ENCODE results near the gene RALBP1.

Gene RALBP1

DNA sequence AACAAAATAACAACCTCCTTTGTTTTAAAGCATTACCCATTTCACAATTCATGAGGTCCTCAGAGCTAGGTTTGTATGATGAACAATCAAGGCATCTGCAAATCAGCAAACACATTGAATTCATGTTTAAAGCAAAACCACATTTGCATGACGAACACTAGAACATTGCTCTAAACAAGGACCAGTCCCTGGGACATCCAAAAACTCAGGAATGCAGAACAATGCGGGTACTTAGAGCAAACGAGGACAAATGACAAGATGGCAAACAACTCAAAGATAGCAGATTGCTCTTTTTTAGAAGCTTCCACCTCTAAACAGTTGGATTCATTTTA lies 45.7 kb upstream of the RALBP1 start:
- no peak for TF ChIP-seq EGR1 (IDR thresholded peaks at IDR 0.05)

DNA sequence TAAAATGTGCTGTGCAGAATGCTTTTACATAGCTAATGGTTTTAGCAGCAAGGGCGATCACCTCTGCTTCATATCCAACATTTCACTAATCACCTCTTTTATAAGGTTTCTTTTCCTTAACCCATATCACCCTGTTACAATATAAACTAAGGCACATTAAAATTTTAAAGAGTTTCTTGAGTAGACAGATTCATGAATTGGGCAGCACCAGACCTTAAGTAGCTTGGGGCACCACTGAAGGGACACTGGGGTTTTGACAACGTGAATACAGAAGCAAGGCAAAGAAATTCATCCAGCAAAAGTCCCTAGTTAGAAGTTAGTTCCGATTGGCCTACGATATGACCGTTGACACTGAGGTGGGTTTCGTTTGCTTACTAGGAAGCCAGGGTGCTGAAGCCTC lies 44.0 kb upstream of the RALBP1 start:
- TF ChIP-seq CEBPB (IDR thresholded peaks at IDR 0.05), result no peak
- TF ChIP-seq EGR1 (IDR thresholded peaks at IDR 0.05), result no peak
- TF ChIP-seq CREB1 (IDR thresholded peaks at IDR 0.05; ENCODE audit: low read depth), result no peak
- TF ChIP-seq ZBTB7A (IDR thresholded peaks at IDR 0.05; ENCODE audit: low read depth), result no peak
- TF ChIP-seq NFIC (IDR thresholded peaks at IDR 0.05), result no peak
- TF ChIP-seq EP300 (IDR thresholded peaks at IDR 0.05; ENCODE audit: borderline replicate concordance), result no peak
- no peak for TF ChIP-seq TAF1 (IDR thresholded peaks at IDR 0.05; ENCODE audit: low read depth)
- TF ChIP-seq, protein P1, sequence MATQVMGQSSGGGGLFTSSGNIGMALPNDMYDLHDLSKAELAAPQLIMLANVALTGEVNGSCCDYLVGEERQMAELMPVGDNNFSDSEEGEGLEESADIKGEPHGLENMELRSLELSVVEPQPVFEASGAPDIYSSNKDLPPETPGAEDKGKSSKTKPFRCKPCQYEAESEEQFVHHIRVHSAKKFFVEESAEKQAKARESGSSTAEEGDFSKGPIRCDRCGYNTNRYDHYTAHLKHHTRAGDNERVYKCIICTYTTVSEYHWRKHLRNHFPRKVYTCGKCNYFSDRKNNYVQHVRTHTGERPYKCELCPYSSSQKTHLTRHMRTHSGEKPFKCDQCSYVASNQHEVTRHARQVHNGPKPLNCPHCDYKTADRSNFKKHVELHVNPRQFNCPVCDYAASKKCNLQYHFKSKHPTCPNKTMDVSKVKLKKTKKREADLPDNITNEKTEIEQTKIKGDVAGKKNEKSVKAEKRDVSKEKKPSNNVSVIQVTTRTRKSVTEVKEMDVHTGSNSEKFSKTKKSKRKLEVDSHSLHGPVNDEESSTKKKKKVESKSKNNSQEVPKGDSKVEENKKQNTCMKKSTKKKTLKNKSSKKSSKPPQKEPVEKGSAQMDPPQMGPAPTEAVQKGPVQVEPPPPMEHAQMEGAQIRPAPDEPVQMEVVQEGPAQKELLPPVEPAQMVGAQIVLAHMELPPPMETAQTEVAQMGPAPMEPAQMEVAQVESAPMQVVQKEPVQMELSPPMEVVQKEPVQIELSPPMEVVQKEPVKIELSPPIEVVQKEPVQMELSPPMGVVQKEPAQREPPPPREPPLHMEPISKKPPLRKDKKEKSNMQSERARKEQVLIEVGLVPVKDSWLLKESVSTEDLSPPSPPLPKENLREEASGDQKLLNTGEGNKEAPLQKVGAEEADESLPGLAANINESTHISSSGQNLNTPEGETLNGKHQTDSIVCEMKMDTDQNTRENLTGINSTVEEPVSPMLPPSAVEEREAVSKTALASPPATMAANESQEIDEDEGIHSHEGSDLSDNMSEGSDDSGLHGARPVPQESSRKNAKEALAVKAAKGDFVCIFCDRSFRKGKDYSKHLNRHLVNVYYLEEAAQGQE (IDR thresholded peaks at IDR 0.05; ENCODE audit: low read depth), result no peak
- TF ChIP-seq, protein P2, sequence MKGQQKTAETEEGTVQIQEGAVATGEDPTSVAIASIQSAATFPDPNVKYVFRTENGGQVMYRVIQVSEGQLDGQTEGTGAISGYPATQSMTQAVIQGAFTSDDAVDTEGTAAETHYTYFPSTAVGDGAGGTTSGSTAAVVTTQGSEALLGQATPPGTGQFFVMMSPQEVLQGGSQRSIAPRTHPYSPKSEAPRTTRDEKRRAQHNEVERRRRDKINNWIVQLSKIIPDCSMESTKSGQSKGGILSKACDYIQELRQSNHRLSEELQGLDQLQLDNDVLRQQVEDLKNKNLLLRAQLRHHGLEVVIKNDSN (IDR thresholded peaks at IDR 0.05), result no peak
- TF ChIP-seq RAD21 (IDR thresholded peaks at IDR 0.05; ENCODE audit: low read depth), result no peak
- TF ChIP-seq FOXM1 (IDR thresholded peaks at IDR 0.05; ENCODE audit: borderline replicate concordance, low read depth), result no peak
- TF ChIP-seq, protein P3, sequence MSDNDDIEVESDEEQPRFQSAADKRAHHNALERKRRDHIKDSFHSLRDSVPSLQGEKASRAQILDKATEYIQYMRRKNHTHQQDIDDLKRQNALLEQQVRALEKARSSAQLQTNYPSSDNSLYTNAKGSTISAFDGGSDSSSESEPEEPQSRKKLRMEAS (IDR thresholded peaks at IDR 0.05), result no peak
- TF ChIP-seq TCF12 (IDR thresholded peaks at IDR 0.05; ENCODE audit: low read depth), result no peak
- TF ChIP-seq TEAD4 (IDR thresholded peaks at IDR 0.05), result no peak
- no peak for TF ChIP-seq YY1 (IDR thresholded peaks at IDR 0.05; ENCODE audit: low read depth)

DNA sequence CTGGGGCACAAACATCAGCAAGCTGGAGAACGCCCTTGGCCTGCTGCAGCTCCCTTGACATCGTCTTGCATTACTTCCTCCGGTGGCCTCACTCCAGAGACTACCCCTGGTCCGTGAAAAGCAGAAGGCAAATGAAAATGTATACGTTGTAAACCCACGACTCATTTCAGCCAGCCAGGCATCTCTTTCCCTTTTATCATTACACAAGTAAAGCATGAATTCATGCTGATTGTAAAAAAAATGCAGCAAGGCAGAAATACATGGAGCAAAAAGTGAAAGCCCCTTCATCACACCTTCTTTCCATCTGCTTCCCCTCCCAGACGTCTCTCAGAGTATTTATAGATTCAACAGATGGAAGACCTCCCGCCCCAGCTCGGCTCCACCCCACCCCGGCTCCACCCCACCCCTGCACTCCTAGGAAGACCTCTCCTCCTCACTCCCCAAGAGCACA lies 41.6 kb upstream of the RALBP1 start:
- TF ChIP-seq TEAD4 (IDR thresholded peaks at IDR 0.05) (no peak), EP300 (IDR thresholded peaks at IDR 0.05; ENCODE audit: borderline replicate concordance) (no peak), ZBTB7A (IDR thresholded peaks at IDR 0.05; ENCODE audit: low read depth) (no peak), NFIC (IDR thresholded peaks at IDR 0.05) (no peak), CEBPB (IDR thresholded peaks at IDR 0.05) (no peak), TAF1 (IDR thresholded peaks at IDR 0.05; ENCODE audit: low read depth) (no peak), FOXM1 (IDR thresholded peaks at IDR 0.05; ENCODE audit: borderline replicate concordance, low read depth) (no peak), RAD21 (IDR thresholded peaks at IDR 0.05; ENCODE audit: low read depth) (no peak)

DNA sequence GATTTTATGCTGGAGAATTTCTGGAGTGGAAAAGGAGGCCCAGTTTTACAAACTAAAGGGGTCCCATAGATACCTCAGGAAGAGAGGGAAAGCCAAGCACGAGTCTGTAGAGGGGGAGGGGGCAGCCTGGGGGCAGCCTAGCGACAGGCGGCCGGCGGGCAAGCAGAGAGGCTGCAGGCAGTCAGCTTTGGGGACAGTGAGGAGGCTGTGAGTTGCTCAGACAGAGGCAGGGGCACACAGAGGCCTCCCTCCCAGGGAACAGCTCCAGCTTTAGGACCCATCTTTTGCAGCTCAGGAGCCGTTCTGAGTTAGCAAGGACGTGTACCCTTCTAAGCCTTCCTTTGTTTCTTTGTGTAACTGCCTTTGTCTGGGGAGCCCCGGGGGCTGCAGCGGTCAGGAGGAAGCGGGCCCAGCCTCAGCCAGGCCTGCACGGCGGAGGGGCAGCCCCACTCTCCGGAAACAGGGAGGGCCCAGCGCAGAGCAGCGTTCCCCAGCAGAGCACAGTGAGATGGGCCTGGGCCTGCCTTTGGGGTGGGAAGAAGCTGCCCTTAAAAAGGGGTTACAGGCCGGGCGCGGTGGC lies 41.1 kb upstream of the RALBP1 start:
- no peak for TF ChIP-seq ZBTB7A (IDR thresholded peaks at IDR 0.05; ENCODE audit: low read depth)
- no peak for TF ChIP-seq RAD21 (IDR thresholded peaks at IDR 0.05; ENCODE audit: low read depth)
- no peak for TF ChIP-seq EP300 (IDR thresholded peaks at IDR 0.05; ENCODE audit: borderline replicate concordance)
- TF ChIP-seq, protein P3 (IDR thresholded peaks at IDR 0.05), result no peak

DNA sequence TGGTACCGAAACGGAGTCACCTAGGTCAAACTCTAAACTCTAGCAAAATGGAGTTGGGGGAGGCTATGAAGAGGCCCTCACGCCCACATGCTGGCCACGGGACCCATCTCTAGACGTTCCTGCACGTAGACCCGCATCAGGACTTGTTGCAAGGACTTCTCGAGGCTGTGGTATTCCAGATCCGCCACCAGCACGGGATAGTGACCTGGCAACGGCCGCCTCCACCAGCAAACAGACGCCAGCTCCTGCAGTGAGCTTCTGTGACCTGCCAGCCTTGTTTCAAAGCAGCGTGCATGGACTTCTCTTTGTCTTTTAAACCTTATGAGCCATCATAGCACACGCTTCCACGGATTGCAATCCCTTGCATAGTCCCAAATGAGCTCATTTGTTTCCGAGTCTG lies 40.3 kb upstream of the RALBP1 start:
- TF ChIP-seq CEBPB (IDR thresholded peaks at IDR 0.05), result no peak
- no peak for TF ChIP-seq ZBTB7A (IDR thresholded peaks at IDR 0.05; ENCODE audit: low read depth)
- TF ChIP-seq, protein P3 (IDR thresholded peaks at IDR 0.05), result no peak
- TF ChIP-seq EGR1 (IDR thresholded peaks at IDR 0.05), result no peak
- TF ChIP-seq, protein P2 (IDR thresholded peaks at IDR 0.05), result no peak
- TF ChIP-seq NFIC (IDR thresholded peaks at IDR 0.05), result no peak
- TF ChIP-seq YY1 (IDR thresholded peaks at IDR 0.05; ENCODE audit: low read depth), result no peak
- TF ChIP-seq, protein P1 (IDR thresholded peaks at IDR 0.05; ENCODE audit: low read depth), result no peak
- no peak for TF ChIP-seq TEAD4 (IDR thresholded peaks at IDR 0.05)
- TF ChIP-seq TAF1 (IDR thresholded peaks at IDR 0.05; ENCODE audit: low read depth), result no peak
- no peak for TF ChIP-seq EP300 (IDR thresholded peaks at IDR 0.05; ENCODE audit: borderline replicate concordance)
- TF ChIP-seq FOXM1 (IDR thresholded peaks at IDR 0.05; ENCODE audit: borderline replicate concordance, low read depth), result no peak
- no peak for TF ChIP-seq TCF12 (IDR thresholded peaks at IDR 0.05; ENCODE audit: low read depth)
- TF ChIP-seq RAD21 (IDR thresholded peaks at IDR 0.05; ENCODE audit: low read depth), result no peak
- no peak for TF ChIP-seq CREB1 (IDR thresholded peaks at IDR 0.05; ENCODE audit: low read depth)
